Neuron (in vitro differentiated cells): ENCODE data around the gene AXIN2.

Source experiments
- H2AFZ ChIP-seq: one replicate; pipeline ENCODE4 v1.6.1; 2013; ENCODE audit warnings: low read depth, mild to moderate bottlenecking, inconsistent platforms, low read length, moderate library complexity
- H3K27me3 ChIP-seq: one replicate; pipeline ENCODE4 v1.6.1; 2013; ENCODE audit warnings: low read length; ENCODE audit not compliant: insufficient read depth
- H3K36me3 ChIP-seq: one replicate; pipeline ENCODE4 v1.6.1; 2013; ENCODE audit warnings: low read length; ENCODE audit not compliant: insufficient read depth
- H3K4me1 ChIP-seq: one replicate; pipeline ENCODE4 v1.6.1; 2013; ENCODE audit warnings: low read length; ENCODE audit not compliant: insufficient read depth
- H3K4me3 ChIP-seq: 2 replicates; pipeline ENCODE4 v1.5.1; 2013; ENCODE audit warnings: mild to moderate bottlenecking, low read length, moderate library complexity
- H3K9me3 ChIP-seq: one replicate; pipeline ENCODE4 v1.6.1; 2013; ENCODE audit warnings: low read length

The AXIN2 gene

GRCh38 chr17:65535777-65536572, 25.5 kb downstream of the AXIN2 start:
- Histone ChIP-seq H3K36me3 (peaks cover 88% of the 10 kb centered on the region), H2AFZ (no peak overlapping the region), H3K27me3 (no peaks in the 10 kb centered on the region), H3K4me1 (peaks cover 44% of the 10 kb centered on the region), H3K4me3 (no peak overlapping the region), H3K9me3 (no peaks in the 10 kb centered on the region)

GRCh38 chr17:65533852-65534457, 27.5 kb downstream of the AXIN2 start:
- peaks cover 53% of the 10 kb centered on the region for H3K4me1 ChIP-seq
- peaks cover 81% of the 10 kb centered on the region for H3K36me3 ChIP-seq
- H3K27me3 ChIP-seq, result no peaks in the 10 kb centered on the region
- H2AFZ ChIP-seq, result no peak overlapping the region
- H3K4me3 ChIP-seq, result no peak overlapping the region
- peaks cover 4% of the 10 kb centered on the region for H3K9me3 ChIP-seq

GRCh38 chr17:65533056-65533745, 28.2 kb downstream of the AXIN2 start:
- H2AFZ ChIP-seq, result no peak overlapping the region
- peaks cover 80% of the 10 kb centered on the region for H3K36me3 ChIP-seq
- no peak overlapping the region for H3K4me3 ChIP-seq
- peaks cover 50% of the 10 kb centered on the region for H3K4me1 ChIP-seq
- H3K27me3 ChIP-seq, result no peaks in the 10 kb centered on the region
- H3K9me3 ChIP-seq, result peaks cover 4% of the 10 kb centered on the region

GRCh38 chr17:65532101-65532890, 29.2 kb downstream of the AXIN2 start:
- H3K4me3 ChIP-seq, result no peak overlapping the region
- H3K9me3 ChIP-seq, result peaks cover 4% of the 10 kb centered on the region
- H3K36me3 ChIP-seq, result peaks cover 79% of the 10 kb centered on the region
- H3K4me1 ChIP-seq, result peaks cover 50% of the 10 kb centered on the region
- no peaks in the 10 kb centered on the region for H3K27me3 ChIP-seq
- H2AFZ ChIP-seq, result no peak overlapping the region

- H3K36me3 ChIP-seq, result peaks cover 73% of the 10 kb centered on the region
- no peak overlapping the region for H3K4me3 ChIP-seq
- H3K9me3 ChIP-seq, result peaks cover 6% of the 10 kb centered on the region
- H2AFZ ChIP-seq, result no peak overlapping the region
- peaks cover 50% of the 10 kb centered on the region for H3K4me1 ChIP-seq
- H3K27me3 ChIP-seq, result no peaks in the 10 kb centered on the region
These were observed 30.0 kb downstream of the AXIN2 start for GRCh38 chr17:65531256-65532100.

GRCh38 chr17:65530523-65531255, 30.8 kb downstream of the AXIN2 start:
- H3K4me3 ChIP-seq, result no peak overlapping the region
- peaks cover 6% of the 10 kb centered on the region for H3K9me3 ChIP-seq
- H2AFZ ChIP-seq, result no peak overlapping the region
- peaks cover 50% of the 10 kb centered on the region for H3K4me1 ChIP-seq
- H3K36me3 ChIP-seq, result peaks cover 65% of the 10 kb centered on the region
- H3K27me3 ChIP-seq, result no peaks in the 10 kb centered on the region

GRCh38 chr17:65529761-65530522, 31.5 kb downstream of the AXIN2 start:
- peaks cover 58% of the 10 kb centered on the region for H3K36me3 ChIP-seq

GRCh38 chr17:65529040-65529633, 32.3 kb downstream of the AXIN2 start:
- Histone ChIP-seq H3K4me3 (no peak overlapping the region), H3K27me3 (no peaks in the 10 kb centered on the region), H3K4me1 (peaks cover 50% of the 10 kb centered on the region), H2AFZ (no peak overlapping the region), H3K9me3 (peaks cover 6% of the 10 kb centered on the region), H3K36me3 (peaks cover 52% of the 10 kb centered on the region)

More at GRCh38 chr17:65529761-65530522, 31.5 kb downstream of the AXIN2 start:
- Histone ChIP-seq H2AFZ (no peak overlapping the region), H3K9me3 (peaks cover 6% of the 10 kb centered on the region), H3K27me3 (no peaks in the 10 kb centered on the region), H3K4me1 (peaks cover 50% of the 10 kb centered on the region), H3K4me3 (no peak overlapping the region)

GRCh38 chr17:65527857-65528591, 33.4 kb downstream of the AXIN2 start:
- Histone ChIP-seq H3K9me3 (peaks cover 6% of the 10 kb centered on the region), H3K4me1 (peaks cover 41% of the 10 kb centered on the region), H3K4me3 (no peak overlapping the region), H2AFZ (no peak overlapping the region), H3K27me3 (no peaks in the 10 kb centered on the region), H3K36me3 (peaks cover 40% of the 10 kb centered on the region)

GRCh38 chr17:65527381-65527780, 34.1 kb downstream of the AXIN2 start:
- Histone ChIP-seq H3K36me3 (peaks cover 34% of the 10 kb centered on the region), H3K4me1 (peaks cover 35% of the 10 kb centered on the region), H3K4me3 (no peak overlapping the region), H2AFZ (no peak overlapping the region), H3K9me3 (peaks cover 6% of the 10 kb centered on the region), H3K27me3 (no peaks in the 10 kb centered on the region)
